Immature natural killer cell (primary cell): ENCODE data around the gene ST8SIA4. TPM values are rescaled to one million over a fixed set of nuclear protein-coding genes. Genes with fewer than 3 reads are reported as not detected.
"Not testable (repeated sequence)": the region's sequence is repeated elsewhere in the genome, so short reads cannot be mapped to it uniquely, and the experiment has no call there.

ENCODE experiments used
- DNase-seq, 3 donors: peaks; one replicate each; pipeline ENCODE4 v3.0.0; 2022; ENCODE audit warnings: mixed read lengths in 1 of 3
- H3K27ac Mint-ChIP-seq, 6 donors: one replicate each; pipeline ENCODE4 v1.8.0; 2020; ENCODE audit warnings: mixed read lengths in 6 of 6, mild to moderate bottlenecking in 5 of 6, inconsistent platforms in 4 of 6, moderate library complexity in 3 of 6
- H3K27me3 Mint-ChIP-seq, 3 donors: one replicate each; pipeline ENCODE4 v1.8.0; 2020 to 2021; ENCODE audit warnings: low read depth in 3 of 3, mild to moderate bottlenecking in 3 of 3, mixed read lengths in 3 of 3, moderate library complexity in 3 of 3, inconsistent platforms in 1 of 3
- H3K36me3 Mint-ChIP-seq, 3 donors: one replicate each; pipeline ENCODE4 v1.8.0; 2020; ENCODE audit warnings: mixed read lengths in 3 of 3, inconsistent platforms in 2 of 3, mild to moderate bottlenecking in 2 of 3
- H3K4me1 Mint-ChIP-seq, 2 donors: one replicate each; pipeline ENCODE4 v1.8.0; 2020; ENCODE audit warnings: inconsistent platforms in 2 of 2, mild to moderate bottlenecking in 2 of 2, mixed read lengths in 2 of 2, moderate library complexity in 1 of 2
- H3K4me3 Mint-ChIP-seq, 5 donors: one replicate each; pipeline ENCODE4 v1.8.0; 2020; ENCODE audit warnings: mild to moderate bottlenecking in 5 of 5, mixed read lengths in 5 of 5, inconsistent platforms in 3 of 5, moderate library complexity in 3 of 5
- H3K9me3 Mint-ChIP-seq, 6 donors: one replicate each; pipeline ENCODE4 v1.8.0; 2020; ENCODE audit warnings: mild to moderate bottlenecking in 6 of 6, mixed read lengths in 6 of 6, inconsistent platforms in 4 of 6, moderate library complexity in 3 of 6
- polyA plus RNA-seq, 3 donors: library from polyadenylated mRNA; unstranded; fragments of 300-500 nt; fragmentation: Illumina TruSeq; gene quantifications; one replicate each; pipeline ENCODE4 v1.2.3, GENCODE V29; 2021

The ST8SIA4 gene
- polyA plus RNA-seq, 3 donors from 2014 or later = 15.7 to 19.9 (median 19.2) TPM

GRCh38 chr5:100800562-100800961 lies 102.5 kb downstream of the ST8SIA4 start:
- H3K27me3 Mint-ChIP-seq = peaks cover 0 to 2% (median 0%) of the 10 kb centered on the region in 3 donors
- no peak overlapping the region for H3K4me3 Mint-ChIP-seq
- no peaks in the 10 kb centered on the region for H3K4me1 Mint-ChIP-seq
- DNase-seq = no peak
- no peaks in the 10 kb centered on the region for H3K36me3 Mint-ChIP-seq
- no peaks in the 10 kb centered on the region for H3K9me3 Mint-ChIP-seq
- no peak overlapping the region for H3K27ac Mint-ChIP-seq

GRCh38 chr5:100799166-100799565 lies 103.9 kb downstream of the ST8SIA4 start:
- H3K4me1 Mint-ChIP-seq = no peaks in the 10 kb centered on the region
- H3K27me3 Mint-ChIP-seq = peaks cover 0 to 2% (median 0%) of the 10 kb centered on the region in 3 donors
- no peak for DNase-seq
- H3K9me3 Mint-ChIP-seq = no peaks in the 10 kb centered on the region
- no peak overlapping the region for H3K27ac Mint-ChIP-seq
- H3K36me3 Mint-ChIP-seq = no peaks in the 10 kb centered on the region
- H3K4me3 Mint-ChIP-seq = no peak overlapping the region

- H3K9me3 Mint-ChIP-seq = no peaks in the 10 kb centered on the region
- H3K36me3 Mint-ChIP-seq = no peaks in the 10 kb centered on the region
- no peak overlapping the region for H3K27ac Mint-ChIP-seq
- H3K4me1 Mint-ChIP-seq = no peaks in the 10 kb centered on the region
- DNase-seq = no peak
- H3K4me3 Mint-ChIP-seq = no peak overlapping the region
- peaks cover 0 to 2% (median 0%) of the 10 kb centered on the region in 3 donors for H3K27me3 Mint-ChIP-seq
Observed at GRCh38 chr5:100797861-100798260, 105.2 kb downstream of the ST8SIA4 start.

DNA sequence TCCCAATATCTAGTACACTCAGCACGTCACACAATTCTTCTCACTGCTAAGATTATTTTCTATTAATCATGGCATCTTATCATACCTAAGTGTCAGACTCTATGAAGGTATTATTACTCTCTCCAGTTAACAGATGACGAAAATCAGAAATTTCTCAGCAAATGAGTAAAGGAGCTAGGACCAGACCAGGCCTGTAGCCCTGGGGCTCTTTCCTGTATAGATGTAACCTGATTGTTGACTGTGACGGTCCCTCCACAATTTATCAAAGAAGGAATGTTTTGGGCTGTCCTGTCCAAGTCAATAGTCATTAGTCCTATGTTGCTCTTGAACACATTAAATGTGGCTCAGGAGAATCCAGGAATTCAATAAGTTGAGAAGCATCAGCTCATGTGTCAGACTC lies 106.2 kb downstream of the ST8SIA4 start:
- no peaks in the 10 kb centered on the region for H3K27me3 Mint-ChIP-seq
- H3K4me3 Mint-ChIP-seq = no peak overlapping the region
- DNase-seq = no peak
- H3K27ac Mint-ChIP-seq = no peak overlapping the region
- H3K9me3 Mint-ChIP-seq = no peaks in the 10 kb centered on the region
- H3K36me3 Mint-ChIP-seq = no peaks in the 10 kb centered on the region
- H3K4me1 Mint-ChIP-seq = no peaks in the 10 kb centered on the region

- Mint-ChIP-seq H3K36me3 (no peaks in the 10 kb centered on the region), H3K4me3 (no peak overlapping the region), H3K27me3 (peaks cover 0 to 5% (median 0%) of the 10 kb centered on the region in 3 donors), H3K27ac (no peak overlapping the region), H3K9me3 (no peaks in the 10 kb centered on the region), H3K4me1 (peaks cover 7 to 10% of the 10 kb centered on the region in 2 donors)
- no peak for DNase-seq
Observed at GRCh38 chr5:100794844-100795243, 108.2 kb downstream of the ST8SIA4 start.

- Mint-ChIP-seq H3K4me1 (peaks cover 7 to 14% of the 10 kb centered on the region in 2 donors), H3K36me3 (no peaks in the 10 kb centered on the region), H3K27me3 (peaks cover 0 to 5% (median 0%) of the 10 kb centered on the region in 3 donors), H3K27ac (no peak overlapping the region), H3K4me3 (no peak overlapping the region), H3K9me3 (no peaks in the 10 kb centered on the region)
- DNase-seq = no peak
Observed at GRCh38 chr5:100794218-100794617, 108.9 kb downstream of the ST8SIA4 start.

GRCh38 chr5:100792781-100793180 lies 110.3 kb downstream of the ST8SIA4 start:
- no peaks in the 10 kb centered on the region for H3K36me3 Mint-ChIP-seq
- H3K27ac Mint-ChIP-seq = no peak overlapping the region
- peaks cover 7 to 14% of the 10 kb centered on the region in 2 donors for H3K4me1 Mint-ChIP-seq
- H3K4me3 Mint-ChIP-seq = no peak overlapping the region
- no peaks in the 10 kb centered on the region for H3K9me3 Mint-ChIP-seq
- peaks cover 0 to 7% (median 2%) of the 10 kb centered on the region in 3 donors for H3K27me3 Mint-ChIP-seq
- DNase-seq = no peak

- peaks cover 7 to 14% of the 10 kb centered on the region in 2 donors for H3K4me1 Mint-ChIP-seq
- H3K27ac Mint-ChIP-seq = no peak overlapping the region
- H3K4me3 Mint-ChIP-seq = no peak overlapping the region
- no peak for DNase-seq
- H3K27me3 Mint-ChIP-seq = peaks cover 0 to 7% (median 2%) of the 10 kb centered on the region in 3 donors
- no peaks in the 10 kb centered on the region for H3K9me3 Mint-ChIP-seq
- no peaks in the 10 kb centered on the region for H3K36me3 Mint-ChIP-seq
Observed at GRCh38 chr5:100791391-100791790, 111.7 kb downstream of the ST8SIA4 start.

GRCh38 chr5:100790951-100791350 lies 112.1 kb downstream of the ST8SIA4 start:
- DNase-seq = no peak
- Mint-ChIP-seq H3K27me3 (peaks cover 0 to 7% (median 2%) of the 10 kb centered on the region in 3 donors), H3K4me3 (no peak overlapping the region), H3K4me1 (peaks cover 7 to 14% of the 10 kb centered on the region in 2 donors), H3K27ac (no peak overlapping the region), H3K36me3 (no peaks in the 10 kb centered on the region), H3K9me3 (no peaks in the 10 kb centered on the region)

- Mint-ChIP-seq H3K27me3 (peaks cover 0 to 7% (median 2%) of the 10 kb centered on the region in 3 donors), H3K27ac (peak overlapping the region in 1 of 6 donors; percentile 13), H3K4me3 (peak overlapping the region in 1 of 5 donors; percentile 54), H3K4me1 (peaks cover 7 to 14% of the 10 kb centered on the region in 2 donors), H3K9me3 (peaks cover 0 to 2% (median 0%) of the 10 kb centered on the region in 6 donors), H3K36me3 (no peaks in the 10 kb centered on the region)
- DNase-seq = peak in 2 of 3 donors; percentile 12 to 19
Observed at GRCh38 chr5:100790170-100790665, 112.9 kb downstream of the ST8SIA4 start.

DNA sequence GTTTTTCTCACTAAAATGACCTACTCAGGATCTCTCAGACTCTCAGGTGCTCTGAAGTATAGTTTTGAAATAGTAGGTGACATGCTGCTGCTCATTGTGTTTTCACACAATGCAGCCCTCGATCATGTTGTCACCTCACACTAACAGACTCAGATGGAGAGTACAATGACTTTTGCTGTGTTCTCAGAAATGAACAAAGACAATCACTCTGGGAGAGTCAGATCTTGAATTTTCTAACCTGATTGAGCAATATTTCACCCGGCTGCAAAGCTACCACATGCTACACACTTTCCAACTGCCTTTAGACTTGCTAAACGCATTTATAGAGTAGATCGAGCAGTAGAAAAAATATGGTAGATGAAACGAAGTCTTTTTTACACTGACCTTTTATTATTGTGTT lies 113.4 kb downstream of the ST8SIA4 start:
- no peak for DNase-seq
- Mint-ChIP-seq H3K4me1 (peaks cover 7 to 14% of the 10 kb centered on the region in 2 donors), H3K36me3 (no peaks in the 10 kb centered on the region), H3K27me3 (peaks cover 0 to 7% (median 2%) of the 10 kb centered on the region in 3 donors), H3K4me3 (peak overlapping the region in 1 of 5 donors; percentile 54), H3K27ac (no peak overlapping the region), H3K9me3 (peaks cover 0 to 3% (median 0%) of the 10 kb centered on the region in 6 donors)

DNA sequence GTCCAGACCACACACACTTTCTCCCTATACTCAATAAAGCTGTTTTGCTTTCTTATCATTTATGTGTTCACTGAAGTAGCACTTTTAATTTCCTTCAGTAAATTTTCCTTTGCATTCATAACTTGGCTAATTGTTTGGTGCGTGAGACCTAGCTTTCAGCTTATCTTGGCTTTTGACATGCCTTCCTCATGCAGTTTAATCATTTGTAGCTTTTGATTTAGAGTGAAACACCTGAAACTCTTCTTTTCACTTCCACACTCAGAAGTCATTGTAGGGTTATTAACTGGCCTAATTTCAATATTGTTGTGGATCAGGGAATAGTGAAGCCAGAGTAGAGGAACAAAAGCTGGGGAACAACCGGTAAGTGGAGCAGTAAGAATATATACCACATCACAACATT lies 114.7 kb downstream of the ST8SIA4 start:
- DNase-seq = no peak
- Mint-ChIP-seq H3K27ac (no peak overlapping the region), H3K36me3 (no peaks in the 10 kb centered on the region), H3K27me3 (peaks cover 0 to 7% (median 2%) of the 10 kb centered on the region in 3 donors), H3K9me3 (peaks cover 0 to 3% (median 0%) of the 10 kb centered on the region in 6 donors), H3K4me3 (no peak overlapping the region), H3K4me1 (peaks cover 7 to 14% of the 10 kb centered on the region in 2 donors)

DNA sequence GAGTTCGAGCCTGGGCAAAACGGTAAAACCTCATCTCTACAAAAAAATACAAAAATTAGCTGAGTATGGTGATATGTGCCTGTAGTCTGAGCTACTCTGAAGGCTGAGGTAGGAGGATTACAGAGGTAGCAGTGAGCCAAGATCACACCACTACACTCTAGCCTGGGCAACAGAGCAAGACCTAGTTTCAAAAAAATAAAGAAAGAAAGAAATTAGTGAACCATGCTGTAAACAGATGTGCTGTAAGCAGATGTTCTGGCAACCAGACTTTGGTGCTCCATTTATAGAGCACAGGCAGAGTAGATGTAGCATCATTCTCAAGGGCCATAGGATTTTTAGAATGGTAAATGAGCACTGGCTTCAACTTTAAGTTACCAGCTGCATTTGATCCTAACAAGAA lies 115.4 kb downstream of the ST8SIA4 start:
- no peaks in the 10 kb centered on the region for H3K36me3 Mint-ChIP-seq
- H3K4me3 Mint-ChIP-seq = no peak overlapping the region
- H3K9me3 Mint-ChIP-seq = peaks cover 0 to 3% (median 0%) of the 10 kb centered on the region in 6 donors
- no peak overlapping the region for H3K27ac Mint-ChIP-seq
- DNase-seq = no peak
- peaks cover 0 to 7% (median 2%) of the 10 kb centered on the region in 3 donors for H3K27me3 Mint-ChIP-seq
- peaks cover 7 to 14% of the 10 kb centered on the region in 2 donors for H3K4me1 Mint-ChIP-seq

GRCh38 chr5:100785536-100785935 lies 117.5 kb downstream of the ST8SIA4 start:
- not testable (repeated sequence) for H3K9me3 Mint-ChIP-seq, H3K27ac Mint-ChIP-seq, H3K4me3 Mint-ChIP-seq, DNase-seq, H3K36me3 Mint-ChIP-seq, H3K27me3 Mint-ChIP-seq
- peaks cover 8 to 15% of the 10 kb centered on the region in 2 donors for H3K4me1 Mint-ChIP-seq

DNA sequence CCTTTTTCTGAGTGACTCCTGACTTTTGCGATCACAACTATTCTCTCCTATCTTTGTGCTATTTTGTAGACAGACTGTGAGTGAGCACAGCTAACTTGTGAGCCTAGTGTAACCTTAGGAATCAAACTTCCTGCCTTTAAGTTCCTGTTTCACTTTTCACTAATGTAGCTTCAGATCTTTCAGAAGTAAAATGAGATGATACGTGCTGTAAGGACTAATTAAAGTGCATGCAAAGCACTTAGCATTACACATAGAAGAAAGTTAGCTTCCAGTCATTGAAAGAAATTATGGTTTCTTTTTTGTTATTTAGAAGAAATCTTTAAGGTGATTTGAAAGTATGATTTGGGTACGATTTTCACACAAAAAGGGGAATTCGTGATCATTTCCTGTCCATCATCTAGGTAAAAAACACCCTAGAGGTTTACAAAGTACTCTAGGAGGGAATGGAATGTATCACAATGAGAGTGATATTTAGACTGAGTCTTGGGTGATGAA lies 122.7 kb downstream of the ST8SIA4 start:
- DNase-seq = peak; percentile 10 to 29 (median 18)
- Mint-ChIP-seq H3K9me3 (peaks cover 0 to 3% (median 0%) of the 10 kb centered on the region in 6 donors), H3K27ac (peak overlapping the region; percentile 65 to 92 (median 85)), H3K4me3 (peak overlapping the region; percentile 70 to 90 (median 78)), H3K4me1 (peaks cover 16 to 26% of the 10 kb centered on the region in 2 donors), H3K27me3 (peaks cover 0 to 2% (median 0%) of the 10 kb centered on the region in 3 donors), H3K36me3 (peaks cover 0 to 3% (median 0%) of the 10 kb centered on the region in 3 donors)
